IPS-NIHi11 (cell line): Measurements from ENCODE around the gene KCNH1.

ENCODE experiments used
- DNase-seq: peaks from one replicate; pipeline ENCODE4 v3.0.0; 2012; ENCODE audit warnings: mixed read lengths, low spot score

KCNH1 gene

DNA sequence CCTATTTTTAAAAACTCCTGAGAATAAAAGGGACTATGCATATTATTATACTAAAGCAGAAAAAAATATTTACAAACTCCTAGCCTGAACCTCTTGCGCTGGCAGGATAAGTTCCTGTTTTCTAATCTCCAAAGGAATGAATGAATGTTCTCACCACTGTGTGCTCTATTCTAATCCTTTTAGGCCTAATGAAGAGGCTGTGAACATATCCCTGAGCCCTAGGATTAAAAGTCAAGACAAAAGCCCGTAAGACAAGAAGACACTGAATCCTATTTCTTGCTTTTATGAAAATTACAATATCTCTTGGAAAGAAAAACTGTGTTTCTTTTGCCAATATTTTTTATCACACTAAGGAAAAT is 487.7 kb downstream of the KCNH1 start:
- no peak for DNase-seq

DNA sequence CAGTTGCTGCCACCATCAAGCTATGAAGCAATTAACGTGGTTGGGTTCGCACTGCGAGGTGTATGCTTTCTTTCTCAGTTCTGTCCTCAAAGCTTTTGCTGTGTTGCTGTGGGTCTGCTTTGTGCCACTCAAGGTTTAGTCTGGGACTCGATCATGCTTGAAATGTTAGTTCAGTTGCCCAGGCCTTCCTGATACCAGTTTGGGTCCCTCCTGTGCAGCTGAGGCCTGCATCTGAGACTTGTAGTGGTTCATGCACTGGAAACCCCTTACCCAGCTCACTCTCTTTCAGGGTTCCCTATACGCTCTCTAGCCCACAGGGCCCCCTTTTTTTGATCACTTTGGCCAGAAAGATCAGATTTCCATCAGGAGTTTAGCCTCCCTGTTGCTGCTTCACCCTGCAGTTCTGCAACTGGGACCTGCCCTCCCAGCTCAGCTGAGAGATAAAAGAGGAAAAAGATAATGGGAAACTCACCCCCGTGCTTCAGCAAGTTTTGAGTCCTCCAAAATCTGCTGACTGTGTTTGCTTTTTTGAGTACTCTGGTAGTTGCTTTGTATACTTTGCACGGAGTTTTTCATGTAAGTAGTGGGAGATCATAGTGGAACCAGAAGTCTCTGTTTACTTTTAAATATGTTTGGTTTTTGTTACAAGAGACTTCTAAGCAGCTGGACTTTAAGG is 488.2 kb downstream of the KCNH1 start:
- DNase-seq = no peak

DNA sequence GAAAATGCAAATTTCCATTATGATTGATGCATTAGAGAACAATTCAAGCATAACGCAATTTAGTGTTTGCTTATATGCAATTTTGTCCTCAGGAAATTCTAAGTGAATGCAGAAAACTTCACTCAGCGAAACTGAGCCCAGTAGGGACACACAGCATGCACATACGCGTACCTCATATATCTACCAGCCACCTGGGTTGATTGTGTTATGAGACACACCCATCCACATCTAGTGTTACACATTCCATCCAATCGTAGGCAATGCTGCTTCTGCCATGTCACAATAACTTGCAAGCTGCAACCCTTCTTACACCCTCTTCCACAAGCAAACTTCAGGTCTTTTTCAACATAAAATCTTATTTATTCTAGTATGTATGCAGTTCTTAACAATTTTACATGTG is 492.4 kb downstream of the KCNH1 start:
- DNase-seq = no peak

DNA sequence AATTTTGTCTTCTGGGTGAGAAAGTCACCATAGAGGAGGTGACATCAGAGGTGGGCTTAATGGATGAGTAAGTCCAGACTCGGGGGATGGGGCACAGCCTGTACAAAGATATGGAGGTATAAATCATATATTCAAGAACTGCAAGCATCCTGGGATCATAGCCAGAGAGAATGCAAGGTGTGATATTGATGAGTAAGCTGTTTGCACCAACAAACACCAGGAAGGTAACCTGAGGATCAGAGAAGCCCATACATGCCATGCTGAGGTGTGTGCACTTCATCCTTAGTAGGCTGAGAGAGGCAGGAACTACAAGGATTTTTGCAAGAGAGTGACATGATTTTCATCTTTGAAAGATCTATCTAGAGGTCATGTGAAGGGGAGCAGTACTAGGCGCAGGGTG is 498.8 kb downstream of the KCNH1 start:
- DNase-seq = no peak

DNA sequence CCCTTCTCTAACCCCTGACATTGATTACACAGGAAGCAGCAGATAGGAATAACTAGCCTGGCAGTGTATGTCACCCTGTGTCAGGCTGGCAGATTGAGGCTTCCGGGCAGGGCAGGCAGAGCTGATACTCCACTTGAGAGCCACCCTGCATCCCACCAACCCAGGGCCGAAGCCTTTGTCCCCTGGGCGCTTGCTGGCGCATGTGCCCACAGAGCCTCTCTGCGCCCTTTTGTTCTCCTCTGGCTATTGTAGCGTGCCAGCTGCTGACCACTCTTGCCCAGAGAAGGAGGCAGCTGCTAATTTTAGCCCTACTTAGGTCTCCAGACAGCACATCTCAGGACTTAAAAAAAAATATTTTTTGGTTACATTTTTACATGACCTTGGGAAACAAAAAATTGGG is 500.3 kb downstream of the KCNH1 start:
- no peak for DNase-seq

DNA sequence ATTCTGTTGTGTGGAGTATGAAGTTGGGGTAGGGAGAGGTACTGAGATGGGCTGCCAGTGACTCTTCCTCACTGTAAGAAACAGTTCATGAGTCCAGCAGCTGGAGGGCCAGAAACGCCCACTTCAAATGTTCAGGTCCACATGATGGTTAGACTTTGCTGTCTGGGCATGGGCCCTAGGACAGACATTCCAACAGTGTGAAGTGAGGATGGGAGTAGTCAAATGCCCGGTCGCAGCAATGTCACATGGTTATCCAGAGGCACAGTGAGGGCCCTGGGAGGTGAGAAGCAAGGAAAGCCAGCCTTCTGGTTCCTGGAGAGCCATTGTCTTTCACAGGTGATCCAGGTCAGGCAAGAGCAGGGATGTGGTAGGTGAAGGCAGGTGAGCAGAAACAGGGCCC is 500.8 kb downstream of the KCNH1 start:
- DNase-seq = no peak

DNA sequence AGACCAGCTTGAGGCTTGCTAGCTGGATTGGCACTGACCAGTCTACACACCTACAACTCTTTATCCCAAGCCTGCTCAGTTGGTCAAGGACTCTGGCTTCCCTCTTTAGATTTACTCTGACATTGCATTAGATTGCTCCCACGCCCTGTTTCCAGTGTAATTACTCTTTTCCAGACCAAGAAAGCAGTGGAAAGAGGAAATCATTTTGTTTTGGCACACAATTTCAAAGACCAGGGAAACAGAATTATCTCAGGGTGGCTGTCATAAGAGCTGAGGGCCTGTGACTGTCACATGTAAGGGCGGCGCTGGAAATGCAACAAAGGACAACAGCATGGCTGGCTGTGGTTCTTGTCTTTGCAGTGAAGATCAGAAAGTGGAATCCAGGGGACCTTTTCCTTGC is 502.5 kb downstream of the KCNH1 start:
- DNase-seq = no peak

DNA sequence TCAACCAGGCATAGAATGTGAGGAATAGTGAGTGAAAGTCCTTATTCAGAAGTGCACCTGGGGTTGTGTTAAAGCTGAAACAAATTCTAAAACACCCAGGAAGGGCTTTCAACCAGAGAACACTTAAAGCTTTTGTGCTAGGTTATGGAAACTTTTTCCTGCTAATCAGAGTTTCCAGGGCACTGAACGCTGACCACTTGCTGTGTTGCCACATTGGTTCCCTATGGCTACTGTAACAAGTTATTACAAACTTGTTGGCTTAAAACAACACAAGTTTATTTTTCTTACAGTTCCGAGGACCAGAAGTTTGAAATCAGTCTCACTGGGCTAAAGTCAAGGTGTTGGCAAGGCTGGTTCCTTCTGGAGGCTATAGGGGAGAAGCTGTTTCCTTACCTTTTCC is 504.7 kb downstream of the KCNH1 start:
- DNase-seq = no peak

DNA sequence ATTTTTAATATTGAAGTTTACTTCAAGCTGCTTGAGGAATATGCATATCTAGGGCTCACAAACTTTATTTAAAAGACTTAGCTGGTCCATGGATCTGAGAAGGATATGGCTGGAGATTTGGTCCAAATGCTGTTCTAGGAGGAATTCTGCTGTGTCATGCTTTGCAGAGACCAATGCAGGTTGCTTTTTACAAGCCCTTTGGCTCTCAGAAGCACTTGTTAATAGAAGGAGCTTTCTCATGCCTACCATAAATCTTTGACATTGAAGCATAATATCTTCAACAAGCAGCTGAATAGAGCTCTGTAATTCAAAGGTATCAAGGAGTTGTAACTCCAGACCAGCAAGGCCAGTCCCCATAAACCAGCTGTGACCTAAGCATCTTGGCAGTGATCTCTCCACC is 506.2 kb downstream of the KCNH1 start:
- DNase-seq = no peak
